Keratinocyte (primary cell): ENCODE measurements around the gene YAF2.

Experiments used
- EZH2 ChIP-seq: IDR thresholded peaks from one replicate; pipeline ENCODE4 v1.6.1; 2012; ENCODE audit warnings: inconsistent platforms, mild to moderate bottlenecking, low read length, moderate library complexity
- TF ChIP-seq, protein P1 (sequence below), 3 experiments: IDR thresholded peaks in 1 of 3; conservative IDR thresholded peaks in 1 of 3; optimal IDR thresholded peaks in 1 of 3; 2 replicates in 2 of 3; 3 replicates in 1 of 3; pipeline versions ENCODE3 to v1.5.1; 2011; ENCODE audit warnings: low read length in 3 of 3, mild to moderate bottlenecking in 3 of 3, moderate library complexity in 2 of 3, control low read depth in 1 of 3, inconsistent platforms in 1 of 3; ENCODE audit not compliant: insufficient read depth in 2 of 3; ENCODE audit errors: extremely low read depth in 1 of 3

DNA sequence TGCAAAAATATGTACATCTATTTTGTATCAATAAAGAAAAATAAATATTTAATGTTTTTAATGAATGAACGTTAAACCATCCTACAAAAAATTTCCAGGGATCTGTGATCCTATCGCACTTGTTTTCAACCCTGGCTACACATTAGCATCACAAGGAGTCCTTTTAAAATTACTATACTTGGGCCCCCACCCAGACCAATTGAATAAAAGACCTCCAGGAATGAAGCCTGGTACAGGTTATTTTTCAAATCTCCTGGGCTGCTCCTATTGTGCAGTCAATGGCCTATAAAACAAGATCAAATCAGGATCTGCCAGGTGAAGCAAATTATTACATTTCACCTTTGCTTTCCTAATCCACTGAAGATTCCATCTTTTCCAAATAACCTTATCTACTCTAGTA, 59.9 kb downstream of the YAF2 start:
- TF ChIP-seq, protein P1, sequence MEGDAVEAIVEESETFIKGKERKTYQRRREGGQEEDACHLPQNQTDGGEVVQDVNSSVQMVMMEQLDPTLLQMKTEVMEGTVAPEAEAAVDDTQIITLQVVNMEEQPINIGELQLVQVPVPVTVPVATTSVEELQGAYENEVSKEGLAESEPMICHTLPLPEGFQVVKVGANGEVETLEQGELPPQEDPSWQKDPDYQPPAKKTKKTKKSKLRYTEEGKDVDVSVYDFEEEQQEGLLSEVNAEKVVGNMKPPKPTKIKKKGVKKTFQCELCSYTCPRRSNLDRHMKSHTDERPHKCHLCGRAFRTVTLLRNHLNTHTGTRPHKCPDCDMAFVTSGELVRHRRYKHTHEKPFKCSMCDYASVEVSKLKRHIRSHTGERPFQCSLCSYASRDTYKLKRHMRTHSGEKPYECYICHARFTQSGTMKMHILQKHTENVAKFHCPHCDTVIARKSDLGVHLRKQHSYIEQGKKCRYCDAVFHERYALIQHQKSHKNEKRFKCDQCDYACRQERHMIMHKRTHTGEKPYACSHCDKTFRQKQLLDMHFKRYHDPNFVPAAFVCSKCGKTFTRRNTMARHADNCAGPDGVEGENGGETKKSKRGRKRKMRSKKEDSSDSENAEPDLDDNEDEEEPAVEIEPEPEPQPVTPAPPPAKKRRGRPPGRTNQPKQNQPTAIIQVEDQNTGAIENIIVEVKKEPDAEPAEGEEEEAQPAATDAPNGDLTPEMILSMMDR (optimal IDR thresholded peaks at IDR 0.05 in 1 of 3, IDR thresholded peaks at IDR 0.05 in 1 of 3, conservative IDR thresholded peaks at IDR 0.05 in 1 of 3; ENCODE audit: extremely low read depth in 1 of 3, insufficient read depth in 2 of 3, low read length in 3 of 3) = no peak
- TF ChIP-seq EZH2 = no peak
